Stimulated activated CD8-positive, alpha-beta memory T cell treated with anti-CD3 and anti-CD28 coated beads, Interleukin-15, amount 100 ng/mL, for 4 hours (primary cell): Measurements from ENCODE around the gene BBS9.
"Not testable (repeated sequence)": the region's sequence is repeated elsewhere in the genome, so short reads cannot be mapped to it uniquely, and the experiment has no call there.

Experiments used
- DNase-seq, 2 donors: peaks; one replicate each; pipeline ENCODE4 v3.0.0-alpha.2; 2020; ENCODE audit warnings: low read depth in 2 of 2

The BBS9 gene

DNA sequence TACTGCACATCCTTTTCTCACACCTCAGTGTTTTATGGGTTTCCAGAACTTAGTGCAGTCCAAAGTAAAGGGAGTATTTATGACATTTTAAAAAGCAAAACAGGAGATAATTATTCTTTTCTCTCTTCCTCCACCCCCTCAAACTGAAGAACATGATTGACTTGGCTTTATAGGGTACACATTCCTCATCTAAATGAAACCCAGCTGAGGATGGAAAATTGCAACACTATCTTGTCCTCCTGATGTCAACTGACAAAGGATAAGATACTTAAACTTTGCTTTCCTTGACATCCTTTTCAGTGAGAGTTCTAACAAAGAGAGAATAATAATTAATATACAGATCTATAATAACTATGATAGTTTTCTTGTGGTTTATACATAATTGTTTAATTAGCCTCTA lies 299.1 kb downstream of the BBS9 start:
- no peak for DNase-seq

DNA sequence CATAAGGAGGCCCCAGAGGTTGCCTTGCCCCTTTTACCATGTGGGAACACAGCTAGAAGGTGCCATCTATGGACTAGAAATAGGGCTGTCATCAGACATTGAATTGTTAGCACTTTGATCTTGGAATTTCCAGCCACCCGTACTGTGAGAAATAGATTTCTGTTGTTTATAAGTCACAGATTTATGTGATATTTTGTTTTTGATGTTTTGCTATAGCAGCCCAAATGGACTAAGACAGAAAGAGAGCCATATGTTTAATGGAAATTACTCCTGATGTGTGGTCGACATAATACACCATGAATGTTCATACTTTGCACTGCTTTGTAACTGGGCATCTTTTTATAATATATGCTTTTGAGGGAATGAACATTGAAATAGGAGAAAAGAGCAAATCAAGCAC lies 302.2 kb downstream of the BBS9 start:
- DNase-seq, result no peak

DNA sequence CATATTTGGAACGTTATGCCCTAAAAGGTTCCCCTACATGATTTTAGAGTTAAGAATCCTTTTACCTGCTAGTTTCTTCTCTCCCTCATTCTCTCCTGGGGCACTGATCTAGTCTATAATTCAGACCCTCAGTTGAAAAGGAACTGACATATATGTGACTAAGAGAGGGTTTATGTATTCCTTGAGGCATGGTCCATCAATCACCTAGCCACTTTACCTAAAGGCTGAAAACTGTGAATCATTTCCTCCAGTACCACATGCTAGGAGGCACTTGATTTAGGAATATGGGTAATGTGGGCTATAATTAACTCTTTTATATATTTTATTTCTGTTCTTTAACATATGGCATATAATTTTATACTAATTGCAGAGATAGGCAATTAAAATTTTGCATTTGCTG lies 303.5 kb downstream of the BBS9 start:
- DNase-seq, result no peak

DNA sequence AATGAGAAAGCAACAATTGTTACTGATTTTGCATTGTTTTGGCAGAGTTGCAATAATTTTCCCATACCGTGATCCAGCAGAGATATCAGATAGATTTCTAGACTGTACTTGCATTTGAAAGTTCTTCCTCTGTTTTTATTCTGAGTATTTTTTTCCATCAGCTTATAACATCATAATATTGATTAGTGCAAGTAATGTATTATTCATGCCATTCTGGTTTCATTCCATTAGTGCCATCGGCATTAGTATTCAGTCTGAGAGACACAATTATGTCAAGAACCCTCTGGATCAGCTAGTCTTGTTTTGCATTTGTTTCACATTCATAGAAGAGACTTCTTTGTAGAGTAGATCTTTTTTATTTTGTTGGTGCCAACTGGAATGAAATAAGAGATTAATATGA lies 304.0 kb downstream of the BBS9 start:
- DNase-seq, result no peak

DNA sequence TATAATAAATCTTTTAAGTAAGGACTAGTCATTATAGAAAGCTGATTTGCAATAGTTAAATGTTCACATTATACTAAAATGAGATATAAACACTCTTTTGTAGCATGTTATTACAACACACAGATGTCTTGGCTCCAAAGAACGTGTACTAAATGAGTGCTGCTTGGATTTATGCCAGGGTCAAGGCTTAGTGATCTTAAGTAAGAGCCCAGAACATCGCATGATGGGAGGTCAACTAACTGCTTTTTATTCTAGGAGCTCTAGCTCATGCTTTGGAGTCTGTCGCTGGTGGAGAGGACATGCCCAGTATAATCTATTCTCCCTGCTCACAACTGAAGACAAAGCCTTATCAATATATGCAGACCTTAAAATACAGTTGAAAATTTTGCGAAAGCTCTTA lies 315.1 kb downstream of the BBS9 start:
- DNase-seq, result no peak

DNA sequence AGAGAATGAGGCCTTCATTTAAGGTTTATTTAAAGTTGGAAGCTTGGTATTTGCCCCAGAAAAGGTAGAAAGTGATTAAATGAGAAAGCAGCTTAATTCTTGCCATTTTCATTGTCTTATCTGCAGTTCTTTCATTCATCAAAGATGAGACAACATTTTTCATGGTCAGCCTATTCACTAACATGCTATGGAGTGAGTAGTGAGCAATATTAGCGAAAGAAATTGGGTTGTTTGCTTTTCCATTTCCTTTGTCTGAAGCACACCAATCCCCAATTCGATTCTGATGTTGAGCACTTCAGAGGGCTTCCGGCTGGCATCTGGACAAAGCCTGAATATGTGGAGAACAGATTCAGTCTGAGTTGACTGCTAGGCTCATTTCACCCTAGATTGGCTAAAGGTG lies 317.2 kb downstream of the BBS9 start:
- DNase-seq, result no peak

DNA sequence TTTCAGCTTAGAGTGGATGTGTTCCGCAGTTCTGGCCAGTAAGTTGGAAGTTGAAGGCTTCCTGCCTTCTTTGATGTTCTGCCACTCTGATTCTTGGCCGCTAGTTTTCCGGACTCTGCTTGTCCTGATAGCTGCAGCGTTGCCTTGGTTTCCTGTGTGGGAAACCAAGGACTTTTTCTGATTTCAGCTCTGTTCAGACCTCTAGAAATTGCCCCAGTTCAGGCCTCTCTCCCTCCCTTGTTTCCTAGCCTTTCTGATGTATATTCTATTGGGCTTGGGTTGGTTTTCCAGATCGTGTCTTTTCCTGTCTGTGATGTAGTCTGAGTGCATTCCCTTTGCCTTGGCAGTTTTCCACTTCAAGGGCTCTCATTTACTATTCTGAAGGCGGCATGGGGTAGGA lies 318.7 kb downstream of the BBS9 start:
- DNase-seq, result no peak

DNA sequence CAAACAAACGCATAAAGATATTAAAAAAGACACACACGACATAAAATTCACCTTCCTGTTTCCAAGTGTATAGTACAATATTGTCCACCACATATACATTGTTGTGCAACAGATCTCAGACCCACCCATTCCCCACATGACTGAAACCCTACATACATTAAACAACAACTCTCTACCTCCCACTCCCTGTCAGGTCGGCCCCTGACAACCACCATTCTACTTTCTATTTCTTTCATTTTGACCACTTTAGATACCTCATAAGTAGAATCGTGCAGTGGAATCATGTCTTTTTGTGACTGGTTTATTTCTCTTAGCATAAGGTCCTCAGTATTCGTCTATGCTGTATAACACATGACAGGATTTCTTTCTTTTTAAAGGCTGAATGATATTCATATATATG lies 320.5 kb downstream of the BBS9 start:
- DNase-seq, result no peak

DNA sequence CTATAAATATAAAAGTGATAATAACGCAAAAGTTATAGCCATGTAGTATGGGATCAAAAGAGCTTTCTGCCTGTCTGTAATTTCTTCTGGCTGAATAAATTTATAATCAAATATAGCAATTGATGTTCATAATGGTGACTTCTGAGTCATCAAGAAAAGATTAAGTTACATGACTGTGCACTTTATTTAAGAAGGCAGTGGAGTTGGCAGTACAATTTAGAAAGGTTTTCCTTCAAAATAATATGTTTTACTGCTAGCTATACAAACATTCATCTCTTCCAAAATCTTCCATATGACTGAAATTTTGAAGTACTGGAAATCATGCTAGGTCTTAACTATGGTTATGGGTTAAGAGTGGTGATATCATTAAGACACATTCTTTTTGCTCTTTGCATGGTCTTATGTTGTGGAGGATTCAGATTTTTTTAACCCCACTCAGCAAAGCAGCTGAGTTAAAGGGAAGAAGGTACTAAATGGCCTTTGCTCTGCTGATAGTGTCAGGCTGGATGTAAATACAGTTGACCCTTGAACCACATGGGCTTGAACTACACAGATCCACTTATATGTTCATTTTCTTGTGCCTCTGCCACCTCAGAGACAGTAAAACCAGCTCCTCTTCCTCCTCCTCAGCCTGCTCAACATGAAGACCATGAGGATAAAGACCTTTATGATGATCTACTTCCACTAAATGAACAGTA lies 323.6 kb downstream of the BBS9 start:
- no peak for DNase-seq

DNA sequence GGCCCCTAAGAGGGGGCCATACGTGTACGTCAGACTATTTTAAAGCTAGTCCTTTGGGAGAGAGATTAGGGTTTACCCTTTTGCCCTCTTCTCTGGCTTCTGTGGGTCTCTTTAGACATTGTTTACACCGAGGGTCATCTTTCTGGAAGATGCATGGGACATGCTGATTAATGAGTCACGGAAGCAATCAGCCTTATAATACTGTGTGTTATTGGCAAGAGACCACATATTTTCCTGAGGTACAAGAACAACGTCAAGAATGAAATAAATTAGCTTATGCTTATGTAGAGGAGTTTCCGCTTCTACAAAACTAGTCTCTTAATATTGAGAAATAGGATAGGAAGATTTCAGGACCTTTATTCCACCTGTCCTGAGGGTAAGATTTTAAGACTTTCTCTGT lies 327.7 kb downstream of the BBS9 start:
- DNase-seq, result no peak

DNA sequence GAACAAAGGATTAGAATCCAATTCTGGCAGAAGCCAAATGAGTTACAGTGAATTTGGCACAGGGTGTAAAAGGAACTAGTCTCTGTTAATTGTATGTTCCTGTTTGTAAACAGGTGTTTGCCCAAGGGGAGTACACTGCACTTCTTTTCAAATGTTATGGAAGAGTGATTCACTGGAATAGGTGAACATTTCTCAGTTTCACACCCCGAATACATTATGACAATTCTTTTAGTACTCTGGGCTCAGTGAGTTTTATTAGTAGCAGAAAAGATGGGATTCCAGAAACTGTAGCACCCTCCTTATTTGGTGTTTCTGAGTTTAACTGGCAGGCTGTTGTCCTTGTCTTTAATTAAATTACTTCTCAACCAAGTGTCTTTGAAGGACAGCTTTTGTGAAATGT lies 329.2 kb downstream of the BBS9 start:
- DNase-seq, result no peak

DNA sequence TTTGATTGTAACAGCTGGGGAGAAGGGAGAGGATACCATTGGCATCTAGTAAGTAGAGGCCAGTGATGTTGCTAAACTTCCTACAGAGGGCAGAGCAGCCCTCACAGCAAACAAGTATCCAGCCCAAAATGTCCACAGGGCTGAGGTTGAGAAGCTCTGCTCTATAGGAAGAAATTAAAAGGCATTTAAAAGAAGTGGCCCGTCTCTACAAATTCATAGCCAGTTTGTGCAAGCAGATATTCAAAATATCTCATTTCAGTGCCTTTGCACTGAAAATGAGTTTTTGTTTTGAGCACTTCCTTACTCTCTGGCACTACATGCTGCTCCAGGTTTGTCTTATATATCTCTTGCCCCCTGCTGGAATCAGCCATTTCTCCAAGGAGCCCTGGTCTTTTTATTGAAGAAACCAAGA lies 330.0 kb downstream of the BBS9 start:
- no peak for DNase-seq

DNA sequence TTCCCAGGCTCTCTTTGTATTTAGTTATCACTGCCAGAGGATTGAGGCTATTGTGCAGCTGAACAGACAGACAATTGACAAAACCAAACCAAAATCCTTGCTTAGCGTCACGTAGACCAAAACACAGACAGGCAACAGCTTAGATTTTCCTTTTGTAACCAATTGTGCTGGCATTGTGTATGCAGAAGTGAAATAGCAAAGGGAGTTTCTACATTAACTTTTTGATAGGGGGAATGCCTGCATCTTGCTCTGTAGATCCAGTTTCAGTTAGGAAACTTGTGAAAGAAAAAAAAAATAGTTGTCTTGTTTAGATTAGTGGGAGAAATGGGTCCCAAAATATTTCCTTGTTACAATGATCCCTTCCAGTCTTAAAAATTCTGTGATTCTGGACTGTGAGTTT lies 333.8 kb downstream of the BBS9 start:
- no peak for DNase-seq

DNA sequence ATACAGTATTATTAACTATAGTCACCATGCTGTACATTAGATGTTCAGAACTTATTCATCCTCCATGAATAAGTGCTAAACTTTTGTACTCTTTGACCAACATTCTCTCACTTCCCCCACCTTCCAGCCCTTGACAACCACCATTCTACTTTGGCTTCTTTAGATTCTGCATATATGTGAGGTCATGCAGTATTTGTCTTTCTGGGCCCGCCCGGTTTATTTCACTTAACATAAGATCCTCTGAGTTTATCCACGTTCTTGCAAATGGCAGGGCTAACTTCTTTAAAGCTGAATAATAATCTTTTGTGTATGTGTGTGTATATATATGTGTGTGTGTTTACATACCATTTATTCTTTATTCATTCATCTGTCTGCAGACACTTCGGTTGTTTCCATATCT lies 336.8 kb downstream of the BBS9 start:
- no peak for DNase-seq

DNA sequence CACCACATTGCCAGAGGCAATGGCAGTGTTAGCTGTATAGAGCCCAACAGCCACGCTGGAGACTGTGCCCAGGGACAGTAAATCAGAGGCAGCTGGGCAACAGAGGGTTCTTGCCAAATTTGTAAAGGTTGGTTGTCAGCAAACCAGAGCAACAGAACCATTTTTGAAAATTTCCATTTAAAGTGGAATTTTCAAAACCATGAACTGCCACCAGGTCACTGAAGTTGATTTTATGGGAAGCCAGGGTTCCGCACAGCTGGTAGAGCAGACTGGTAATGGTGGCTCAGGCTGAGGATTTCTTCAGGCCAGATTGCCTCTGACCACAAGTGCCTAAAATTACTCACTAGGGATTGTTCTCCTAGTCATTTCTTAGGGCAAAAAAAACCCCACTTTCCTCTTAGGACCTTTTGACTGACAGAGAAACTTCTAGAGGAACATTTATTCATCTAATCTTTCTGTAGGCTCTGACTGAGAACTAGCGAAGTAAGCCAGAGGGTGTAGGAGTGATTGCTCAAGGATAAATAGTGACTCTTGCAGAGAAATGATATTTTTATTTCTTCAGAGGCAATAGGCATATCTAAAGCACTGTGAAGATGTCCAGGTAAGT lies 342.4 kb downstream of the BBS9 start:
- no peak for DNase-seq

DNA sequence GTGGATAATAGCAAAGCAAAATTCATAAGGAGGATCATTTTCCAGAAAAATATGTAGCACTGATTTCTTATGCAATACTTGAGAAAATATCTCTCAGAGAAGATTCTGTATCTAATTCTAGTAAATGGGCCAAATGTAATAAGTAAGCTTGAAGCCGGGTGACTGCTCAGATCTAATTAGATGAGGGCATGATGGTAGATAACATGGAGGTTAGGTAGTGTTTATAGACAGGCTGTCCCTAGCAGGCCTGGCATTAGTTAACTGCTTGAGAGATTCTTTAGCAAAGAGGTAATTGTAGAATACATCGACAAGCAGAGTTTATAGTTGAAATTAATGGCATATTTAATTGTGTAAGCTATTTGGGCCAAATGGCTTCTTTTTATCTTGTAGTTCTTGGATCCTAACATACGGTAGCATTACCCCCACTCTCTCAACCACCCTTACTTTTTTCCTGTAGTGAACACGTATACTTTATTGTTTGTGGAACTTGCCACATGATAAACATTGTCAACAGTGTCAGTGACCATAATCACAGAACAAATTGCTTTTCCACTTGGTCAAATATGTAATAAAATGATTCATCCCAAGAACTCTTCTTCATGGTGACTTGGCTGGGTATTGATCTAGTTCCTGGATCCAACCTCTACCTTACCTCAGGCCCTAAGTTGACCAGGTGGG lies 343.1 kb downstream of the BBS9 start:
- no peak for DNase-seq

DNA sequence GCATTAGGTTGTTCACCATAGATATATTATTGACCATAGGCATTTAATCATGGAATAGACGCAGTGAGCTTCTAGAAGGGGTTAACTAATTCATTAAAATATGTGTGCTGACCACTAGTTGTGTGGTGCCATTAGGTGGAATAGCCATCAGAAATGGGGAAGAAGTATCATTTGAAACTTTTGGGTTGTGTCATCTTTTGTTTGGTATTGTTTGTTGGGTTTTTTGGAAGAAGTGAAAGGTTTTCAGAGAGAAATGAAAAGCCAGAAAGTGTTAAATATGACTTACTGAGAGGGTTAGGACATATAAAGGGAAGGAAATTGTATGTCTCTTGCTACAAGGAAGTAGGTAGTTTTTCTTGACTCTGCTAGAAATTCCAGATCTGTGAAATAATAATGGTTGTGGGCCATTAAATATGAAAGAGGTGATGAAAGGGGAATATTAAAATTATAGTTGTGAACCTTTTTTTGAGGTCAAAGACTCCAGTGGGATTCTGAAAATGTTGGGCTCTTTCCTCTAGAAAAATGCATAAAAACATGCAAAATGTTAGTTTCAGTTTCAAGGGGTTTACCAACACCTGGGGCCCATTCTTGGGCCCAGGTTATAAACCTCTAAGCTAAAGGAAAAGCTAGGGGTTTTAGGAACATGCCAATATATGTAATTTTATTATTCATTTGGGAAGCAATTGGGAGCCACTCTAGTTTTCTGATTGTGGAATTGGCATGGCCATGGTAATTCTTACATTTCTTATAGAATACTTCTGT lies 348.5 kb downstream of the BBS9 start:
- no peak for DNase-seq

DNA sequence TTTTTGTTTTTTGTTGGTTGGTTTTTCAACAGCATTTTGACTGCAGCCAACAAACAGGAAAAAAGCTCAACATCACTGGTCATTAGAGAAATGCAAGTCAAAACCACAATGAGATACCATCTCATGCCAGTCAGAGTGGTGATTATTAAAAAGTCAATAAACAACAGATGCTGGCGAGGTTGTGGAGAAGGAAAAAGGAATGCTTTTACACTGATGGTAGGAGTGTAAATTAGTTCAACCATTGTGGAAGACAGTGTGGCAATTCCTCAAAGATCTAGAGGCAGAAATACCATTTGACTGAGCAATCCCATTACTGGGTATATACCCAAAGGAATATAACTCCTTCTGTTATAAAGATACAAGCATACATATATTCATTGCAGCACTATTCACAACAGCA lies 355.1 kb downstream of the BBS9 start:
- not testable (repeated sequence) for DNase-seq

DNA sequence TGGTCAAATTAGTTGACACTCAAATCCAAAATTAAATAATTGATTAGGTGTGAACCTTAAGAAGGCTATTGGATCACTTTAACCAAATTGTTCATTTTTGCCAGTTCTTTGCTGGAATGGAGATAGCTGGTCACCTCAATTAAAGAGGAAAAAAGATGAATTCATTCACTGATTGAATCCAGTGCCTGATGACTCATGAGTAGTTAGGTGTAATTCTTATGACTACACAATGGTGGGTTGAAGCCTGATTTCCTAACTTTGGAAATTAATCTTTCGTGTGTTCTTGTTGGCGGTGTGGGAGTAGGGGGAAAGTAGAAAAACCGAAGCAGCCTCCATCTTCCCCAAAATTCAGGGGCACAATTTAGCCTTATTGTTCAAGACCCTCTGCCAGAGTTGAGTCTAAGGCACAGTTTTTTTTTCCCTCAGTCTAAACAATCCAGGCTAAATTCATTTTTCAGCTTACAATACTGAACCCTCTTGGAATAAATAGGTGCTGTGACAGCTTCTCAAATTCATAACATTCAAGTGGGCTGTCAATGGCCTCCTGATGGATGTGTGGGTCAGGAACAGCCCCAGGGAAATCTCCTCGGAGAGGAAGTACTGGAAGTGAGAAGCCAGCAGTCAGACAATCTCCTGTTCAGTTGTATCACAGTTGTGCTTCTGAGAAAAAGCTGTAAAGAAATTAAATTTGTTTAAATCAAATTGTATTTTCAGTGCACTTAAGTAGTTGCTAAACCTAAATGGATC lies 356.6 kb downstream of the BBS9 start:
- DNase-seq, result no peak

DNA sequence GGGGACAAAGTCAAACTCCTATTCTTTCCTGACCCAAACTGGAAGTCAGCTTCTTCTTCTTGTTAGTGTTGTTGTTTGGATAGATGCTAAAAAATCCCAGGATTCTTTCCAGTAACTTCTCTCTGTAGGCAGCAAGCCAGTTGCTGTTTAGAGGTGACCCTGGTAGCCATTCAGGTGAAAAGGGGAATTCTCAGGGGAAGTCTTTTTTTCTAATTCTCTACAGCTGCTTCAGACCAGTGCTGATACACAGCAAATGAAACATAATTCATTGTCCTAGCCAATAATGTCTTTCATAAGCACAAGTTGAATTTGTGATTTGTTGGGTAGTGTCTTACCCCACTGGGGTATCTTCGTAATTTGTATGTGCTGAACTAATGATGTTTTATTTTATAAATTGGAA lies 357.3 kb downstream of the BBS9 start:
- DNase-seq, result no peak

DNA sequence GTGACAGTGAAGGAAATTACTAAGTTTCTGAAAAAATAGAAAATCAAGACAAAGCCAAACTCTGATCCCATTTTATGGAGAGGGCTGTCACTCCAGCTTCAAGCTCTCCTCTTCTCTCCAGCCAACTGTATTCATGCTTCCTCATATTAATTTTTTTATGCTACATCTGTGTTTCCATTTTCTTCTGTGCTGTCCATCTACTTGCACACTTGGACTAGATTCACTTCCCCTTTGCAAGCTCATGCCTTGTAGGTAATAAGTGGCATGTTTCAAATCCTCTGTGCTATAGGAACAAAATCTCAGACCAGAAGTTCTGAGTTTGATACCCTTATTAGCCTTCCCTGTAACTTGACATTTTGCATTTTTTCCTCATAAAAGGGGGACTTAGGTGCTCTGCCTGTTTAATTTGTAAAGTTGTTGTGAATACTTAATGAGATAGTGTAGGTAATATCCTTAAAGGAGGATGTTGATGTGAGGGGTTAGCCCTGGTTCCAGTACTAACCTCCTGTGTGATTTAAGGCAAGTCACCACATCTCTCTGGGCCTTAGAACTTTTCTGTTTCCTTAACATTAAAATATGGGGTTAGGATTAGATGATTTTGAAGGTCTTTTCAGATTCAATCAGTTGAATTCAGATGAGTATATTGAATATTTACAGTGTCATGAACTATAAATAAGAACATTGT lies 358.8 kb downstream of the BBS9 start:
- no peak for DNase-seq
